GM23338 (cell line): Measurements from ENCODE around the gene KRTAP5-4. TPM values are rescaled to one million over a fixed set of nuclear protein-coding genes. Genes with fewer than 3 reads are reported as not detected.

Experiments
- ATAC-seq: fragments of 200-7000 bp; cut with Tn5 transposase; 3 replicates; pipeline ENCODE4 v1.9.1; 2020
- DNase-seq: peaks from one replicate; pipeline ENCODE4 v3.0.0-alpha.2; 2015; ENCODE audit warnings: low spot score
- H2AFZ ChIP-seq: fragments of 200-600 bp; sonication (generic); 2 replicates; pipeline ENCODE4 v1.8.0; 2016; ENCODE audit warnings: antibody characterized with exemption, mild to moderate bottlenecking, moderate library complexity
- H3F3A ChIP-seq: fragments of 200-600 bp; sonication (generic); replicated peaks from 2 replicates; pipeline ENCODE4 v1.8.0; 2017; ENCODE audit warnings: antibody characterized with exemption, mixed run types, low read depth
- H3K27ac ChIP-seq: fragments of 200-600 bp; sonication (generic); 2 replicates; pipeline ENCODE4 v1.6.1; 2016; ENCODE audit warnings: low read depth
- H3K27me3 ChIP-seq: fragments of 200-600 bp; sonication (generic); 2 replicates; pipeline ENCODE4 v1.8.0; 2016; ENCODE audit warnings: mild to moderate bottlenecking, mixed run types, moderate library complexity; ENCODE audit not compliant: insufficient read depth
- H3K36me3 ChIP-seq: fragments of 200-600 bp; sonication (generic); 2 replicates; pipeline ENCODE4 v1.8.0; 2016; ENCODE audit warnings: mild to moderate bottlenecking; ENCODE audit not compliant: insufficient read depth
- H3K4me1 ChIP-seq: fragments of 200-600 bp; sonication (generic); 2 replicates; pipeline ENCODE4 v1.8.0; 2016; ENCODE audit warnings: mild to moderate bottlenecking, moderate library complexity; ENCODE audit not compliant: insufficient read depth
- H3K4me2 ChIP-seq: fragments of 200-600 bp; sonication (generic); 2 replicates; pipeline ENCODE4 v1.7.1; 2017; ENCODE audit warnings: mixed run types
- H3K4me3 ChIP-seq: fragments of 200-600 bp; sonication (generic); 2 replicates; pipeline ENCODE4 v1.6.1; 2016; ENCODE audit warnings: mixed run types
- H3K79me2 ChIP-seq: fragments of 200-600 bp; sonication (generic); replicated peaks from 2 replicates; pipeline ENCODE4 v1.8.0; 2017; ENCODE audit warnings: mild to moderate bottlenecking; ENCODE audit not compliant: insufficient read depth
- H3K9me2 ChIP-seq: fragments of 200-600 bp; sonication (generic); 2 replicates; pipeline ENCODE4 v1.8.0; 2017; ENCODE audit not compliant: insufficient read depth
- H4K20me1 ChIP-seq: fragments of 200-600 bp; sonication (generic); replicated peaks from 2 replicates; pipeline ENCODE4 v1.8.0; 2017; ENCODE audit warnings: mild to moderate bottlenecking; ENCODE audit not compliant: insufficient read depth
- H3K27ac Mint-ChIP-seq: 2 replicates; pipeline ENCODE4 v1.8.0; 2020; ENCODE audit warnings: inconsistent platforms, mild to moderate bottlenecking, moderate library complexity, mixed read lengths
- H3K27me3 Mint-ChIP-seq: 3 replicates; pipeline ENCODE4 v1.8.0; 2022; ENCODE audit warnings: low read depth, mild to moderate bottlenecking, moderate library complexity, mixed read lengths, inconsistent platforms; ENCODE audit not compliant: insufficient read depth, poor library complexity
- H3K36me3 Mint-ChIP-seq: 3 replicates; pipeline ENCODE4 v1.8.0; 2021; ENCODE audit warnings: low read depth, mild to moderate bottlenecking, inconsistent platforms, moderate library complexity, mixed read lengths
- H3K4me1 Mint-ChIP-seq: 3 replicates; pipeline ENCODE4 v1.8.0; 2020; ENCODE audit warnings: mild to moderate bottlenecking, inconsistent platforms, mixed read lengths
- H3K4me3 Mint-ChIP-seq: 3 replicates; pipeline ENCODE4 v1.8.0; 2021; ENCODE audit warnings: moderate library complexity, mild to moderate bottlenecking, inconsistent platforms, mixed read lengths
- H3K9me3 Mint-ChIP-seq: 3 replicates; pipeline ENCODE4 v1.8.0; 2020; ENCODE audit warnings: moderate library complexity, mild to moderate bottlenecking, inconsistent platforms, mixed read lengths
- CREB1 ChIP-seq: fragments of 250-450 bp; sonication (Bioruptor Pico); IDR thresholded peaks from 2 replicates; pipeline ENCODE4 v1.5.0; 2020; ENCODE audit warnings: low read depth, mild to moderate bottlenecking, moderate library complexity
- EZH2 ChIP-seq: fragments of 200-600 bp; sonication (generic); IDR thresholded peaks from one replicate; pipeline ENCODE4 v1.8.0; 2017; ENCODE audit warnings: antibody characterized with exemption, mild to moderate bottlenecking, low read depth; ENCODE audit not compliant: unreplicated experiment
- EZH2phosphoT487 ChIP-seq: fragments of 200-600 bp; sonication (generic); IDR thresholded peaks from one replicate; pipeline ENCODE4 v1.8.1; 2018; ENCODE audit warnings: antibody characterized with exemption; ENCODE audit not compliant: unreplicated experiment
- JUNB ChIP-seq: IDR thresholded peaks from one replicate; pipeline ENCODE4 v1.6.1; 2016; ENCODE audit warnings: antibody characterized with exemption; ENCODE audit not compliant: unreplicated experiment
- NANOG ChIP-seq: IDR thresholded peaks from 2 replicates; pipeline ENCODE4 v1.6.1; 2016; ENCODE audit warnings: antibody characterized with exemption, borderline replicate concordance
- POLR2AphosphoS5 ChIP-seq: IDR thresholded peaks from 2 replicates; pipeline ENCODE4 v1.6.1; 2016; ENCODE audit warnings: antibody characterized with exemption, low read depth
- REST ChIP-seq: IDR thresholded peaks from one replicate; pipeline ENCODE4 v1.6.1; 2018; ENCODE audit warnings: antibody characterized with exemption; ENCODE audit not compliant: unreplicated experiment
- STAT1 ChIP-seq: IDR thresholded peaks from one replicate; pipeline ENCODE4 v1.6.1; 2016; ENCODE audit warnings: antibody characterized with exemption; ENCODE audit not compliant: unreplicated experiment
- ZNF114 ChIP-seq: fragments of 250-450 bp; sonication (Bioruptor Pico); IDR thresholded peaks from 2 replicates; pipeline ENCODE4 v1.5.0; 2020; ENCODE audit warnings: mild to moderate bottlenecking, moderate library complexity
- ZNF331 ChIP-seq: fragments of 250-450 bp; sonication (Bioruptor Pico); IDR thresholded peaks from 2 replicates; pipeline ENCODE4 v1.5.0; 2020; ENCODE audit warnings: low read depth, mild to moderate bottlenecking, moderate library complexity
- polyA plus RNA-seq: library from polyadenylated mRNA; unstranded; fragments of >200 nt; fragmentation: Nextera tagmentation; extraction: Ambion mirVana; gene quantifications from 2 replicates; pipeline ENCODE4 v1.2.1, GENCODE V29; 2016
- total RNA-seq: library from RNA; depleted of rRNA; stranded (reverse); fragments of >200 nt; shearing (Covaris generic); gene quantifications from 2 replicates; pipeline ENCODE4 v1.2.3, GENCODE V29; 2014
- TF ChIP-seq, protein P1 (sequence below): IDR thresholded peaks from 2 replicates; pipeline ENCODE4 v1.6.1; 2016; ENCODE audit warnings: antibody characterized with exemption
- TF ChIP-seq, protein P2 (sequence below), 2 experiments: fragments of 200-600 bp in 1 of 2; sonication (generic) in 1 of 2; conservative IDR thresholded peaks; 2 replicates each; pipeline versions ENCODE4 v1.5.1 to v1.6.1; 2016 to 2017; ENCODE audit warnings: antibody characterized with exemption in 2 of 2, low read depth in 2 of 2, mild to moderate bottlenecking in 2 of 2, moderate library complexity in 1 of 2
- TF ChIP-seq, protein P3 (sequence below): fragments of 250-450 bp; sonication (Bioruptor Pico); IDR thresholded peaks from 2 replicates; pipeline ENCODE4 v1.5.0; 2020; ENCODE audit warnings: mild to moderate bottlenecking, moderate library complexity

Gene KRTAP5-4
- total and polyA plus RNA-seq, 2 experiments from 2014 or later: not detected

- Mint-ChIP-seq H3K27me3 (peaks cover 58% of the 10 kb centered on the region), H3K36me3 (no peaks in the 10 kb centered on the region), H3K4me3 (peak within 1 kb of the TSS; percentile 44; the same call in 1 of the 3 replicates), H3K4me1 (peaks cover 19% of the 10 kb centered on the region), H3K27ac (no peak within 1 kb of the TSS), H3K9me3 (no peaks in the 10 kb centered on the region)
- ATAC-seq (no peak; the same call in 2 of the 3 replicates), DNase-seq (peak; percentile 86)
- Histone ChIP-seq H3K4me2 (peak within 1 kb of the TSS; percentile 90), H3K36me3 (no peaks in the 10 kb centered on the region), H3K27me3 (peaks cover 63% of the 10 kb centered on the region), H3K79me2 (no peaks in the 10 kb centered on the region), H3K27ac (no peak within 1 kb of the TSS), H3F3A (peaks cover 8% of the 10 kb centered on the region; the same call in 1 of the 2 replicates), H3K9me2 (no peaks in the 10 kb centered on the region), H4K20me1 (no peaks in the 10 kb centered on the region), H2AFZ (peak within 1 kb of the TSS; percentile 23; the same call in 1 of the 2 replicates), H3K4me3 (peak within 1 kb of the TSS; percentile 60), H3K4me1 (peaks cover 32% of the 10 kb centered on the region)
- no peak for TF ChIP-seq NANOG
- no peak for TF ChIP-seq ZNF331
- no peak for TF ChIP-seq REST
- peak; percentile 69 for TF ChIP-seq EZH2
- TF ChIP-seq, protein P1, sequence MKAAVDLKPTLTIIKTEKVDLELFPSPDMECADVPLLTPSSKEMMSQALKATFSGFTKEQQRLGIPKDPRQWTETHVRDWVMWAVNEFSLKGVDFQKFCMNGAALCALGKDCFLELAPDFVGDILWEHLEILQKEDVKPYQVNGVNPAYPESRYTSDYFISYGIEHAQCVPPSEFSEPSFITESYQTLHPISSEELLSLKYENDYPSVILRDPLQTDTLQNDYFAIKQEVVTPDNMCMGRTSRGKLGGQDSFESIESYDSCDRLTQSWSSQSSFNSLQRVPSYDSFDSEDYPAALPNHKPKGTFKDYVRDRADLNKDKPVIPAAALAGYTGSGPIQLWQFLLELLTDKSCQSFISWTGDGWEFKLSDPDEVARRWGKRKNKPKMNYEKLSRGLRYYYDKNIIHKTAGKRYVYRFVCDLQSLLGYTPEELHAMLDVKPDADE: no peak
- TF ChIP-seq, protein P2, sequence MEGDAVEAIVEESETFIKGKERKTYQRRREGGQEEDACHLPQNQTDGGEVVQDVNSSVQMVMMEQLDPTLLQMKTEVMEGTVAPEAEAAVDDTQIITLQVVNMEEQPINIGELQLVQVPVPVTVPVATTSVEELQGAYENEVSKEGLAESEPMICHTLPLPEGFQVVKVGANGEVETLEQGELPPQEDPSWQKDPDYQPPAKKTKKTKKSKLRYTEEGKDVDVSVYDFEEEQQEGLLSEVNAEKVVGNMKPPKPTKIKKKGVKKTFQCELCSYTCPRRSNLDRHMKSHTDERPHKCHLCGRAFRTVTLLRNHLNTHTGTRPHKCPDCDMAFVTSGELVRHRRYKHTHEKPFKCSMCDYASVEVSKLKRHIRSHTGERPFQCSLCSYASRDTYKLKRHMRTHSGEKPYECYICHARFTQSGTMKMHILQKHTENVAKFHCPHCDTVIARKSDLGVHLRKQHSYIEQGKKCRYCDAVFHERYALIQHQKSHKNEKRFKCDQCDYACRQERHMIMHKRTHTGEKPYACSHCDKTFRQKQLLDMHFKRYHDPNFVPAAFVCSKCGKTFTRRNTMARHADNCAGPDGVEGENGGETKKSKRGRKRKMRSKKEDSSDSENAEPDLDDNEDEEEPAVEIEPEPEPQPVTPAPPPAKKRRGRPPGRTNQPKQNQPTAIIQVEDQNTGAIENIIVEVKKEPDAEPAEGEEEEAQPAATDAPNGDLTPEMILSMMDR (conservative IDR thresholded peaks at IDR 0.05; ENCODE audit: low read depth in 2 of 2): no peak
- peak; percentile 92 for TF ChIP-seq CREB1 (CRISPR knock-in tag)
- no peak for TF ChIP-seq JUNB
- TF ChIP-seq EZH2phosphoT487: no peak
- TF ChIP-seq, protein P3, sequence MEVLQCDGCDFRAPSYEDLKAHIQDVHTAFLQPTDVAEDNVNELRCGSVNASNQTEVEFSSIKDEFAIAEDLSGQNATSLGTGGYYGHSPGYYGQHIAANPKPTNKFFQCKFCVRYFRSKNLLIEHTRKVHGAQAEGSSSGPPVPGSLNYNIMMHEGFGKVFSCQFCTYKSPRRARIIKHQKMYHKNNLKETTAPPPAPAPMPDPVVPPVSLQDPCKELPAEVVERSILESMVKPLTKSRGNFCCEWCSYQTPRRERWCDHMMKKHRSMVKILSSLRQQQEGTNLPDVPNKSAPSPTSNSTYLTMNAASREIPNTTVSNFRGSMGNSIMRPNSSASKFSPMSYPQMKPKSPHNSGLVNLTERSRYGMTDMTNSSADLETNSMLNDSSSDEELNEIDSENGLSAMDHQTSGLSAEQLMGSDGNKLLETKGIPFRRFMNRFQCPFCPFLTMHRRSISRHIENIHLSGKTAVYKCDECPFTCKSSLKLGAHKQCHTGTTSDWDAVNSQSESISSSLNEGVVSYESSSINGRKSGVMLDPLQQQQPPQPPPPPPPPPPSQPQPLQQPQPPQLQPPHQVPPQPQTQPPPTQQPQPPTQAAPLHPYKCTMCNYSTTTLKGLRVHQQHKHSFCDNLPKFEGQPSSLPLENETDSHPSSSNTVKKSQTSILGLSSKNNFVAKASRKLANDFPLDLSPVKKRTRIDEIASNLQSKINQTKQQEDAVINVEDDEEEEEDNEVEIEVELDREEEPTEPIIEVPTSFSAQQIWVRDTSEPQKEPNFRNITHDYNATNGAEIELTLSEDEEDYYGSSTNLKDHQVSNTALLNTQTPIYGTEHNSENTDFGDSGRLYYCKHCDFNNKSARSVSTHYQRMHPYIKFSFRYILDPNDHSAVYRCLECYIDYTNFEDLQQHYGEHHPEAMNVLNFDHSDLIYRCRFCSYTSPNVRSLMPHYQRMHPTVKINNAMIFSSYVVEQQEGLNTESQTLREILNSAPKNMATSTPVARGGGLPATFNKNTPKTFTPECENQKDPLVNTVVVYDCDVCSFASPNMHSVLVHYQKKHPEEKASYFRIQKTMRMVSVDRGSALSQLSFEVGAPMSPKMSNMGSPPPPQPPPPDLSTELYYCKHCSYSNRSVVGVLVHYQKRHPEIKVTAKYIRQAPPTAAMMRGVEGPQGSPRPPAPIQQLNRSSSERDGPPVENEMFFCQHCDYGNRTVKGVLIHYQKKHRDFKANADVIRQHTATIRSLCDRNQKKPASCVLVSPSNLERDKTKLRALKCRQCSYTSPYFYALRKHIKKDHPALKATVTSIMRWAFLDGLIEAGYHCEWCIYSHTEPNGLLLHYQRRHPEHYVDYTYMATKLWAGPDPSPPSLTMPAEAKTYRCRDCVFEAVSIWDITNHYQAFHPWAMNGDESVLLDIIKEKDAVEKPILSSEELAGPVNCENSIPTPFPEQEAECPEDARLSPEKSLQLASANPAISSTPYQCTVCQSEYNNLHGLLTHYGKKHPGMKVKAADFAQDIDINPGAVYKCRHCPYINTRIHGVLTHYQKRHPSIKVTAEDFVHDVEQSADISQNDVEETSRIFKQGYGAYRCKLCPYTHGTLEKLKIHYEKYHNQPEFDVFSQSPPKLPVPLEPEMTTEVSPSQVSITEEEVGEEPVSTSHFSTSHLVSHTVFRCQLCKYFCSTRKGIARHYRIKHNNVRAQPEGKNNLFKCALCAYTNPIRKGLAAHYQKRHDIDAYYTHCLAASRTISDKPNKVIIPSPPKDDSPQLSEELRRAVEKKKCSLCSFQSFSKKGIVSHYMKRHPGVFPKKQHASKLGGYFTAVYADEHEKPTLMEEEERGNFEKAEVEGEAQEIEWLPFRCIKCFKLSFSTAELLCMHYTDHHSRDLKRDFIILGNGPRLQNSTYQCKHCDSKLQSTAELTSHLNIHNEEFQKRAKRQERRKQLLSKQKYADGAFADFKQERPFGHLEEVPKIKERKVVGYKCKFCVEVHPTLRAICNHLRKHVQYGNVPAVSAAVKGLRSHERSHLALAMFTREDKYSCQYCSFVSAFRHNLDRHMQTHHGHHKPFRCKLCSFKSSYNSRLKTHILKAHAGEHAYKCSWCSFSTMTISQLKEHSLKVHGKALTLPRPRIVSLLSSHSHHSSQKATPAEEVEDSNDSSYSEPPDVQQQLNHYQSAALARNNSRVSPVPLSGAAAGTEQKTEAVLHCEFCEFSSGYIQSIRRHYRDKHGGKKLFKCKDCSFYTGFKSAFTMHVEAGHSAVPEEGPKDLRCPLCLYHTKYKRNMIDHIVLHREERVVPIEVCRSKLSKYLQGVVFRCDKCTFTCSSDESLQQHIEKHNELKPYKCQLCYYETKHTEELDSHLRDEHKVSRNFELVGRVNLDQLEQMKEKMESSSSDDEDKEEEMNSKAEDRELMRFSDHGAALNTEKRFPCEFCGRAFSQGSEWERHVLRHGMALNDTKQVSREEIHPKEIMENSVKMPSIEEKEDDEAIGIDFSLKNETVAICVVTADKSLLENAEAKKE (CRISPR knock-in tag): no peak
- no peak for TF ChIP-seq POLR2AphosphoS5
- no peak for TF ChIP-seq ZNF114 (CRISPR knock-in tag)
- TF ChIP-seq STAT1: no peak
Measured at GRCh38 chr11:1572197-1573076, 49.5 kb downstream of the KRTAP5-4 start, which contains the start of gene DUSP8. DUSP8 (minus strand) TSS chr11:1572271; CDS start chr11:1565826, 6,445 bp downstream.
